Mesenchymal stem cell (in vitro differentiated cells and primary cell): ENCODE measurements around the gene EMC8.

Experiments
- DNase-seq: peaks from one replicate; pipeline ENCODE4 v3.0.0-alpha.2; 2013
- H2AFZ ChIP-seq: one replicate; pipeline ENCODE4 v1.6.1; 2013; ENCODE audit warnings: low read depth, mild to moderate bottlenecking, control low read depth, inconsistent platforms, low read length, moderate library complexity
- H2AK5ac ChIP-seq: 2 replicates; pipeline ENCODE4 v1.6.1; 2013; ENCODE audit warnings: low read length, moderate library complexity, mild to moderate bottlenecking, inconsistent platforms; ENCODE audit not compliant: severe bottlenecking
- H2BK120ac ChIP-seq: one replicate; pipeline ENCODE4 v1.6.1; 2013; ENCODE audit warnings: low read depth, mild to moderate bottlenecking, inconsistent platforms, low read length, moderate library complexity
- H2BK12ac ChIP-seq, 2 experiments: one replicate each; pipeline ENCODE4 v1.6.1; 2013; ENCODE audit warnings: inconsistent platforms in 2 of 2, low read length in 2 of 2, mild to moderate bottlenecking in 2 of 2, moderate library complexity in 2 of 2, control low read depth in 1 of 2
- H2BK15ac ChIP-seq: one replicate; pipeline ENCODE4 v1.6.1; 2013; ENCODE audit warnings: mild to moderate bottlenecking, low read depth, inconsistent platforms; ENCODE audit not compliant: poor library complexity, severe bottlenecking
- H2BK5ac ChIP-seq: 2 replicates; pipeline ENCODE4 v1.6.1; 2013; ENCODE audit warnings: low read depth, mild to moderate bottlenecking, low read length, control low read depth, inconsistent platforms; ENCODE audit not compliant: poor library complexity, severe bottlenecking
- H3K14ac ChIP-seq, 2 experiments: one replicate each; pipeline ENCODE4 v1.6.1; 2013; ENCODE audit warnings: inconsistent platforms in 2 of 2, low read length in 2 of 2, control low read depth in 1 of 2, mild to moderate bottlenecking in 1 of 2, moderate library complexity in 1 of 2
- H3K18ac ChIP-seq, 2 experiments: one replicate each; pipeline ENCODE4 v1.6.1; 2013; ENCODE audit warnings: inconsistent platforms in 2 of 2, low read length in 2 of 2, control low read depth in 1 of 2, low read depth in 1 of 2, mild to moderate bottlenecking in 1 of 2
- H3K23ac ChIP-seq, 2 experiments: one replicate each; pipeline ENCODE4 v1.6.1; 2013; ENCODE audit warnings: inconsistent platforms in 2 of 2, low read length in 2 of 2, mild to moderate bottlenecking in 2 of 2, moderate library complexity in 2 of 2, control low read depth in 1 of 2
- H3K27ac ChIP-seq: 2 replicates; pipeline ENCODE4 v1.5.1; 2013; ENCODE audit warnings: mild to moderate bottlenecking, moderate library complexity, low read length, control low read depth, inconsistent platforms; ENCODE audit not compliant: poor library complexity, severe bottlenecking
- H3K27me3 ChIP-seq, 2 experiments: 2 replicates each; pipeline versions ENCODE4 v1.6.1 to v1.7.0; 2013; ENCODE audit warnings: low read length in 2 of 2, mild to moderate bottlenecking in 2 of 2, moderate library complexity in 2 of 2, control low read depth in 1 of 2, inconsistent platforms in 1 of 2; ENCODE audit not compliant: control insufficient read depth in 1 of 2, insufficient read depth in 1 of 2
- H3K36me3 ChIP-seq, 2 experiments: 2 replicates each; pipeline versions ENCODE4 v1.6.1 to v1.7.0; 2013; ENCODE audit warnings: low read length in 2 of 2, control low read depth in 1 of 2, inconsistent platforms in 1 of 2, low read depth in 1 of 2, mild to moderate bottlenecking in 1 of 2; ENCODE audit not compliant: insufficient read depth in 2 of 2, control insufficient read depth in 1 of 2
- H3K4ac ChIP-seq, 2 experiments: one replicate each; pipeline ENCODE4 v1.6.1; 2013; ENCODE audit warnings: inconsistent platforms in 2 of 2, low read length in 2 of 2, mild to moderate bottlenecking in 2 of 2, moderate library complexity in 2 of 2, control low read depth in 1 of 2, low read depth in 1 of 2
- H3K4me1 ChIP-seq: 2 replicates; pipeline ENCODE4 v1.6.1; 2013; ENCODE audit warnings: low read depth, low read length, control low read depth; ENCODE audit not compliant: control insufficient read depth, insufficient read depth
- H3K4me2 ChIP-seq: 2 replicates; pipeline ENCODE4 v1.6.1; 2013; ENCODE audit warnings: low read length, mild to moderate bottlenecking, inconsistent platforms; ENCODE audit not compliant: poor library complexity, severe bottlenecking
- H3K4me3 ChIP-seq, 2 experiments: 2 replicates each; pipeline versions ENCODE4 v1.5.1 to v1.7.0; 2013; ENCODE audit warnings: low read length in 2 of 2, mild to moderate bottlenecking in 2 of 2, control low read depth in 1 of 2, low read depth in 1 of 2; ENCODE audit not compliant: insufficient read depth in 1 of 2
- H3K79me1 ChIP-seq: replicated peaks from 2 replicates; pipeline ENCODE4 v1.6.1; 2013; ENCODE audit warnings: mild to moderate bottlenecking, control low read depth, low read length, inconsistent platforms; ENCODE audit not compliant: poor library complexity, severe bottlenecking
- H3K9ac ChIP-seq: 2 replicates; pipeline ENCODE4 v1.7.0; 2013; ENCODE audit warnings: mild to moderate bottlenecking, low read length, moderate library complexity
- H3K9me3 ChIP-seq: 2 replicates; pipeline ENCODE4 v1.7.0; 2013; ENCODE audit warnings: mild to moderate bottlenecking, low read length; ENCODE audit not compliant: control insufficient read depth
- H4K8ac ChIP-seq: one replicate; pipeline ENCODE4 v1.6.1; 2013; ENCODE audit warnings: inconsistent platforms, mild to moderate bottlenecking, low read length, moderate library complexity
- H4K91ac ChIP-seq: one replicate; pipeline ENCODE4 v1.6.1; 2013; ENCODE audit warnings: mild to moderate bottlenecking, low read length, inconsistent platforms
- WGBS: methylation state at CpG from one replicate; pipeline ENCODE4 v1.1.7; 2013; ENCODE audit warnings: mixed read lengths; 5-methylcytosine and 5-hydroxymethylcytosine counted together

Gene EMC8

DNA sequence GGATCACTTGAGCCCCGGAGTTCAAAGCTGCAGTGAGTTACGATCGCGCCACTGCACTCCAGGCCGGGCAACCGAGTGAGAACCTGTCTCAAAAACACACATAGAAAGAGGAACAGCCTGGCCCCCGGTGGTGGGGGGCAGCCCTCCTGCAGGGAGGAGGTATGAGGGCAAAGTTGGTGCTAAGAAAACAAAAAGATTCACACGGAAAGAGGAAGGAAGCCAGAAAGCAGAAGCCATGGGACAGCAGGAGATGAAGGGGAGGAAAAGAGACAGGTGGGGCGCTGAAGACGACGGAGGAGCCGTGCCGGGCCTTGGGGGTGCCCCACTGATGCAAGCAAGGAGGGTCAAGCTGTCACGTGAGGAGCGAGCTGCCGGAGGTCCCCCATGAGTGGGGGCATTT, 40.2 kb downstream of the EMC8 start:
- DNase-seq = no peak
- 90% methylated on average over 14 of the region's 16 CpGs for WGBS
- Histone ChIP-seq H2BK120ac (no peak overlapping the region), H3K9ac (no peak overlapping the region), H4K91ac (no peak overlapping the region), H3K36me3 (no peaks in the 10 kb centered on the region), H3K4me2 (no peak overlapping the region), H3K27ac (no peak overlapping the region), H2AK5ac (no peak overlapping the region), H2AFZ (no peak overlapping the region), H3K4me1 (peaks cover 8% of the 10 kb centered on the region), H3K14ac (no peak overlapping the region), H2BK12ac (no peak overlapping the region), H3K27me3 (peaks cover 31 to 33% of the 10 kb centered on the region in 2 experiments), H3K18ac (no peak overlapping the region), H3K4me3 (no peak overlapping the region), H2BK15ac (peak overlapping the region; percentile 38), H3K79me1 (no peaks in the 10 kb centered on the region), H4K8ac (no peak overlapping the region), H2BK5ac (no peak overlapping the region), H3K9me3 (no peaks in the 10 kb centered on the region), H3K23ac (no peak overlapping the region), H3K4ac (no peak overlapping the region)

DNA sequence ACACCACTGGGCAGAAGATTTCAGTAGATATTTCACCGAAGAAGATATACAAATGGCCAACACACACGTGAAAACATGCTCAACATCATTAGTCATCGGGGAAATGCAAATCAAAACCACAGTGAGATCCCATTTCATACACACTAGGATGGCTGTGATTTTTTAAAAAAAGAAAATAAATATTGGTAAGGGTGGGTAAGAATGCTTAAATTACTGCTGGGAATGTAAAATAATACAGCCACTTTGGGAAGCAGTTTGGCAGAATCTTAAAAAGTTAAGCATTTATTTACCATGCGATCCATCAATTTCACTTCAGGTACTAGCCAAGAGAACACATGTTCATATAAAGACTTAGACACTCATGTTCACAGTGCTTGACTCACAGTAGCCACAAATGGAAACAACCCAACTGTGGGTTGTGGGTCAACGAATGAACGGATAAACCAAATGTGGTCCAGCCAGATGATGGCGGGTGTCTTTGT, 42.0 kb downstream of the EMC8 start:
- 65% methylated on average over 4 of the region's 7 CpGs for WGBS
- DNase-seq = peak; percentile 76
- H2AK5ac ChIP-seq = no peak overlapping the region

DNA sequence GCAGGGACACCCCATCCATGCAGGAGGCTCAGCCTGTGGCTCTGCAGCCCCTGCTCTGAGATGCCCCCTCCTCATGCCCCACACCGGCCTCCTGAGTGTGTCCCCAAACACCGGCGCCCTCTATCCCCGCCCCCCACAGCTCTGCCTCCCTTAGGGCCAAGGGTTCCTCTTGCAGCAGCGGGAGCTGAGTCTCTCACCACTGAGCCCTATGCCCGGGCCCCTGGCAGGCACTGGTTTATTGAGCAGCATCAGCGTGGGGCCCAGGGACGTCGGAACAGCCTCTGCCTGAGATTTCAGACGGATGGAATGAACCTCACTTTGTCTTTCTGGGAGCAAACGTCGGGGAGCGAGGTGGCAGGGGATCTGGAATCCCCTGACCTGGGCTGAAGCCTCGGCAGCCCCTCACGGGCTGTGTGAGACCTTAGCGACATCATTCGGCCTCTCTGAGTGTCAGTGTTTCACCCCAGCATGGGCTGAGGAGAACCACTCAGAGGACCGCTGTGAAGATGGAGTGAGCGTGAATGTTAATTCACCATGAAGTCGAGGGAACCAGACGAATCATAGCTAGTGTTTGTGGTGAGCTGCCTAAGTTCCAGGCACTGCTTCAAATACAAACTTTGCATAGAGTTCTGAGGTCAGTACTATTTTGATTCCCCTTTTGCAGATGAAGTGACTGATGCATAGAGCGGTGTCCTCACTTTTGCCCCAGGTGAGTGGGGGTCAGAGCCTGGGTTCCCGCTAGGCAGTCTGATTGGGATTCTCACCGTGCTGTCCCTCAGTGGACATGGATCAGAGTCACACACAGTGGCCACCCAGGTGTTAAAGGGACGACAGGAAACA, 43.2 kb downstream of the EMC8 start:
- DNase-seq = peak; percentile 18
- Histone ChIP-seq H3K27me3 (peaks cover 42 to 52% of the 10 kb centered on the region in 2 experiments), H3K27ac (no peak overlapping the region), H4K91ac (peak overlapping the region; percentile 37), H2BK12ac (peak overlapping the region in 1 of 2 experiments; percentile 21), H2BK15ac (no peak overlapping the region), H3K4me1 (peaks cover 8% of the 10 kb centered on the region), H2AFZ (no peak overlapping the region), H2BK120ac (no peak overlapping the region), H2BK5ac (no peak overlapping the region), H3K14ac (no peak overlapping the region), H3K18ac (no peak overlapping the region), H3K79me1 (no peaks in the 10 kb centered on the region), H2AK5ac (no peak overlapping the region), H3K23ac (no peak overlapping the region), H3K4me3 (no peak overlapping the region), H3K9ac (no peak overlapping the region), H3K9me3 (no peaks in the 10 kb centered on the region), H3K4ac (no peak overlapping the region), H4K8ac (no peak overlapping the region), H3K4me2 (no peak overlapping the region), H3K36me3 (no peaks in the 10 kb centered on the region)
- 78% methylated on average over 25 of the region's 25 CpGs for WGBS

More for the DNA sequence above, 42.0 kb downstream of the EMC8 start:
- Histone ChIP-seq H3K79me1 (no peaks in the 10 kb centered on the region), H3K27me3 (peaks cover 39 to 43% of the 10 kb centered on the region in 2 experiments), H3K4me2 (no peak overlapping the region), H3K14ac (no peak overlapping the region), H3K4me1 (peaks cover 3% of the 10 kb centered on the region), H3K36me3 (no peaks in the 10 kb centered on the region), H3K23ac (no peak overlapping the region), H2BK12ac (no peak overlapping the region), H3K4ac (no peak overlapping the region), H3K4me3 (no peak overlapping the region), H2BK120ac (no peak overlapping the region), H3K9me3 (no peaks in the 10 kb centered on the region), H3K18ac (no peak overlapping the region), H3K9ac (no peak overlapping the region), H2BK5ac (no peak overlapping the region), H4K91ac (no peak overlapping the region), H2BK15ac (no peak overlapping the region), H2AFZ (no peak overlapping the region), H3K27ac (no peak overlapping the region), H4K8ac (no peak overlapping the region)

DNA sequence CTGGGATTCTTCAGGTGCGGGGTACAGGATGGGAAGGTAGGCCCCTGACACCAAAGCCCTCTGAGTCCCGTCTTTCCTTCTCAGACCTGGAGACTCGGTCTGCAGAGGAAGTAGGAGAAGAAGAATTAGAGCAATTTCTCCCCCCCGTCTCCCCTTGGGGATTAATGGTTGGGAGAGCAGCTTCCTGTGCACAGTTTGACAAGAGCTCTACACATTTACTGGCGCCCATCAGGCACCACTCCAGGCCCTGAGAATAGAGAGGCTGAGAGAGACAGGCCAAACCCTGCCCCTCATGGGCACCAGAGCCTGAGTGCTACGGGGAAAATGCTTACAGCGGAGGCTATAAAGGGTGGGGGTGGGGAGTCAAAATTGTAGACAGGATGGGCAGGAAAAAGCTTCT, 44.9 kb downstream of the EMC8 start:
- H3K23ac ChIP-seq = no peak overlapping the region
- H2BK5ac ChIP-seq = no peak overlapping the region
- H3K36me3 ChIP-seq = no peaks in the 10 kb centered on the region
- H2BK15ac ChIP-seq = no peak overlapping the region
- H3K18ac ChIP-seq = no peak overlapping the region
- WGBS = 79% methylated on average over 7 of the region's 7 CpGs
- no peak overlapping the region for H3K4me3 ChIP-seq
- DNase-seq = no peak
- peaks cover 22% of the 10 kb centered on the region for H3K4me1 ChIP-seq
- H2AK5ac ChIP-seq = no peak overlapping the region
- H3K9ac ChIP-seq = no peak overlapping the region
- peak overlapping the region; percentile 78 for H4K91ac ChIP-seq
- no peak overlapping the region for H3K4me2 ChIP-seq
- H3K14ac ChIP-seq = no peak overlapping the region
- H3K4ac ChIP-seq = no peak overlapping the region
- H3K79me1 ChIP-seq = no peaks in the 10 kb centered on the region
- no peak overlapping the region for H3K27ac ChIP-seq
- H3K27me3 ChIP-seq = peaks cover 41 to 45% of the 10 kb centered on the region in 2 experiments
- H3K9me3 ChIP-seq = no peaks in the 10 kb centered on the region
- H2BK12ac ChIP-seq = no peak overlapping the region
- H2AFZ ChIP-seq = no peak overlapping the region
- H4K8ac ChIP-seq = peak overlapping the region; percentile 32
- no peak overlapping the region for H2BK120ac ChIP-seq
